Activated naive CD8-positive, alpha-beta T cell treated with anti-CD3 and anti-CD28 coated beads, Interleukin-2, amount 50 U/mL, for 24 hours (primary cell): ENCODE data around the gene TERC.
"Not testable (repeated sequence)": the region's sequence is repeated elsewhere in the genome, so short reads cannot be mapped to it uniquely, and the experiment has no call there.

ENCODE experiments used
- ATAC-seq: fragments of 150-1000 bp; cut with Tn5 transposase; one replicate; pipeline ENCODE4 v1.10.0; 2021
- DNase-seq: peaks from one replicate; pipeline ENCODE4 v3.0.0; 2021
- H3K27ac Mint-ChIP-seq: one replicate; pipeline ENCODE4 v1.8.0; 2021; ENCODE audit warnings: mild to moderate bottlenecking, mixed read lengths
- H3K27me3 Mint-ChIP-seq: one replicate; pipeline ENCODE4 v1.8.0; 2021; ENCODE audit warnings: mixed read lengths
- H3K36me3 Mint-ChIP-seq: one replicate; pipeline ENCODE4 v1.8.0; 2021; ENCODE audit warnings: low read depth, mixed read lengths
- H3K4me1 Mint-ChIP-seq: one replicate; pipeline ENCODE4 v1.8.0; 2021; ENCODE audit warnings: mixed read lengths
- H3K4me3 Mint-ChIP-seq: one replicate; pipeline ENCODE4 v1.8.0; 2021; ENCODE audit warnings: mild to moderate bottlenecking, moderate library complexity, mixed read lengths
- H3K9me3 Mint-ChIP-seq: one replicate; pipeline ENCODE4 v1.8.0; 2021; ENCODE audit warnings: mixed read lengths

The TERC gene

GRCh38 chr3:169755488-169755887 is 9.4 kb downstream of the TERC start:
- Mint-ChIP-seq H3K4me3 (no peak overlapping the region), H3K4me1 (peaks cover 28% of the 10 kb centered on the region), H3K27ac (no peak overlapping the region), H3K36me3 (no peaks in the 10 kb centered on the region), H3K9me3 (peaks cover 3% of the 10 kb centered on the region), H3K27me3 (peaks cover 4% of the 10 kb centered on the region)
- ATAC-seq (no peak), DNase-seq (no peak)

DNA sequence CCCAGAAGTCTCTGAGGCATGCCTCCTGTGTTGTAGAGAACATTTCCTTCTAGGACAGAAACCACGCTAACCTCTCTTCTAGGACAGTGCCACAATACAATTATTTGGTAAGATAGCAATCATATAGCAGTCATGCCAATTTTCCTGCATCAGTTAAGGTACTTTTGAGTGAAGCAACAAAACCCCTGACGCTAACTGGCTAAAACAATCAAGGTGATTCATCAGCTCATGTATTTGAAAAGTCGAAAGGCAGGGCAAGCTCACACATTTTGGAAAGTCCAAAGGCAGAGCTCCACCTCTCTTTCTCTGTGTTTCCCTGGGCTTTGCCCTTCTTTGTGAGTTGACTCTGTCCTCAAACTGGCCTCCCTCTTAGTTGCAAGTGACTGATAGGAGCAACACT is 10.1 kb downstream of the TERC start:
- DNase-seq (no peak), ATAC-seq (no peak)
- Mint-ChIP-seq H3K4me3 (no peak overlapping the region), H3K4me1 (peaks cover 22% of the 10 kb centered on the region), H3K9me3 (peaks cover 3% of the 10 kb centered on the region), H3K27me3 (peaks cover 6% of the 10 kb centered on the region), H3K36me3 (no peaks in the 10 kb centered on the region), H3K27ac (no peak overlapping the region)

DNA sequence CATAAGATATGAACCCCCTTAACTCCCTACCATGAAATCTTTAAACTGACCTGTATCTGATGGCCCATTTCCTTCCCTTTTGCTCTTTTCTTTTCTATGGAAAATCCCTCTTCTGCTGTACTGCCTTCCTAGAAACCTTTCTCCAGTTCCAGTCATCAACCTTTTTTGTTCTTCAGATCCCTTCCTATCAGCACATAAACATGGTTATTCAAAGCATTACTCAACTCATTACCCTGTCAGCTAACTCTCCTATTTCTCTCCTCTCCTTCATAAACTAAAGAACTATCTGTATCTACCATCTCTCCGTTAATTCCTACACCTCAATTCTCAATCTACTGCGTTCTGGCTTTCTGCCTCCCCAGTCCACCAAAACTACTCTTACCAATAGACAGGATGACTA is 13.0 kb downstream of the TERC start:
- Mint-ChIP-seq H3K4me3 (no peak overlapping the region), H3K27ac (no peak overlapping the region), H3K36me3 (no peaks in the 10 kb centered on the region), H3K27me3 (peaks cover 25% of the 10 kb centered on the region), H3K9me3 (peaks cover 2% of the 10 kb centered on the region), H3K4me1 (peaks cover 8% of the 10 kb centered on the region)
- DNase-seq = no peak
- no peak for ATAC-seq

DNA sequence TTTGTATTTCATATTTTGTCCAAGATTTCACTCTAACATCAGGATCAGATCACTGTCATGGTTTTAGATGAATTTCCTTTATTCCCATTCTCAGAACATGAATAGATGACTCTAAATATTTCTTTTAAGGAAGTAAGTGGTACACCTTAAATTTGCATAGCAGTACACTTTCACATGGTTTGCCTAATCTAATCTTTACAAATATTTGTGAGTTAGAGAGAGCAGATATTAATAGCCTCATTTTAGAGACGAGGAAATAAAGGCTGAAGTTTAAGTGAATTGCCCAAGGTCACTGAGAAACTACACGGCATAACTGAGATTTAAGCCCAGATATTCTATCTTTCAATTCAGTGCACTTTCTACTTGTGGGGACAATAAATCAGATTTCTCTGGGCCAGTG is 14.2 kb downstream of the TERC start:
- peaks cover 6% of the 10 kb centered on the region for H3K4me1 Mint-ChIP-seq
- H3K27ac Mint-ChIP-seq = no peak overlapping the region
- no peaks in the 10 kb centered on the region for H3K36me3 Mint-ChIP-seq
- no peaks in the 10 kb centered on the region for H3K9me3 Mint-ChIP-seq
- DNase-seq (no peak), ATAC-seq (no peak)
- H3K4me3 Mint-ChIP-seq = no peak overlapping the region
- H3K27me3 Mint-ChIP-seq = peaks cover 25% of the 10 kb centered on the region

- Mint-ChIP-seq H3K9me3 (no peaks in the 10 kb centered on the region), H3K4me3 (no peak overlapping the region), H3K27me3 (peaks cover 25% of the 10 kb centered on the region), H3K36me3 (no peaks in the 10 kb centered on the region), H3K4me1 (peaks cover 8% of the 10 kb centered on the region), H3K27ac (no peak overlapping the region)
- ATAC-seq = peak; percentile 63
- DNase-seq = no peak
Observed at GRCh38 chr3:169748670-169749069, 16.2 kb downstream of the TERC start.

DNA sequence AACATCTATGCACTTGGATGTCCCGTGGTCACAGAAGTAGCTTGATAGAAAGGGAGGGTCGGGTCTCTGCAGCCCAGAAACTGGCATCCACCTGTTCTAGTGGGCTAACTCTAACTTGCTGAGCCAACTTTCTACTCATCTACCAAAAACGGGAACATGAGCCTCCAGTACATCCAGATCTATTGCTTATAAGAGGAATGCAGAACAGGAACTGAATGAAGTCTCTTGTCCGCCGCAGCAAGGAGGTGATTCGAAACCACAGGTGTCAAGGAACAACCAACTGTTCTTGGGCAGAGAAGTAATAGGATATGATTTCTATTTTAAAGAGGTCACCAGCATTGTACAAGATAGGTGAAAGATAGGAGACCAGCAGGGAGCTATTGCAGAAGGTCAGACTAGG is 17.9 kb downstream of the TERC start:
- Mint-ChIP-seq H3K4me1 (peaks cover 8% of the 10 kb centered on the region), H3K27ac (no peak overlapping the region), H3K4me3 (no peak overlapping the region), H3K36me3 (no peaks in the 10 kb centered on the region), H3K9me3 (no peaks in the 10 kb centered on the region), H3K27me3 (peaks cover 21% of the 10 kb centered on the region)
- DNase-seq (no peak), ATAC-seq (no peak)

DNA sequence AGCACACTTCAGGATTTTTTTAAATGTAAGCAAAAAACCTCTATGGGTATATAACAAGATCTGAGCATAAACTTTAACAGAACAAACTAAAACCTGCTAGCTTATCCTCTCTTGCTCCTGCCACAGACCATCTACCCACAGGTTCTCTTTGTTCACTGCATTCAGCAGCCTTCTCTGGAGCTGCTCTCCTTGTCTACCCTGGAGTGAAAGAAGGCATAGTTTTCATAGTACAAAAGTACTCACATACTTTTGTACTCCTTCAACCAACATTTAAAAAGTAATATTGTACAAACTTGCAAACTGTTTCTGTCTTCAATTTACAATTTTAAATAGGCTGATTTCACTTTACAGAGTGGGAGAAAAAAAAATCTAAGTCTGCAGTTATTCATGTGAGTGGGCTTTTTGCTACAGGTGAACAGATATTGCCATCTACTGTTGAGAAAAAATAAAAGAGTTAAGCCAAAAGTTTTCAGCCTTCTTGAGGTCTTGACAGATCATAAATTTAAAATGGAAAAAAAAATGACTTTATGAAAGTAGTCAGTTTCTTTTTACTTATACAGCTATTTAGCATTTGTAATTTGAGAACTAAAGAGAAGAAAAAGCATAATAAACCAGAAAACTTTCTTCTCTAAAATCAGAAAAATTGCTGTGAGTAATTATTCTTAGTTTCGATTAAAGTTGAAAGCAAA is 20.4 kb downstream of the TERC start:
- Mint-ChIP-seq H3K9me3 (no peaks in the 10 kb centered on the region), H3K27ac (no peak overlapping the region), H3K36me3 (no peaks in the 10 kb centered on the region), H3K4me3 (no peak overlapping the region), H3K27me3 (peaks cover 24% of the 10 kb centered on the region), H3K4me1 (peaks cover 8% of the 10 kb centered on the region)
- DNase-seq (no peak), ATAC-seq (no peak)

DNA sequence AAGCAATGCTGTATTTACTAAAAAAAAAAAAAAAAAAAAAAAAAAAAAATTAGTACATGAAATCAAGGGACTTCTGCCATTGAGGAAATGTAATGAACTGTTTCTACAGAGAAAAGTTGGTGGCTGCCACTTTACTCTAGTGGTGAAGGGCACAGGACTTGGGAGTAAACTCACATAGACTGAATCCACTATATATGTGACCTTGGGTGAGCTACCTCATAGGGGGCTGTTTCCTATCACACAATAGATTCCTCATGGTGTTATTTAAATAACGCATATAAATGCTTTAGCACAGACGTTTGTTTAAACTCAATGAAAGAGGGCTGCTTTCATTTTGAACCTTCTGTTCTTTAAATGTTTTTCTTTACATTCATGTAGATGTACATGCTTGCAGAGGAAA is 25.8 kb downstream of the TERC start:
- H3K36me3 Mint-ChIP-seq = no peaks in the 10 kb centered on the region
- H3K27me3 Mint-ChIP-seq = peaks cover 8% of the 10 kb centered on the region
- no peak for DNase-seq
- H3K27ac Mint-ChIP-seq = no peak overlapping the region
- H3K4me1 Mint-ChIP-seq = no peaks in the 10 kb centered on the region
- ATAC-seq = no peak
- H3K4me3 Mint-ChIP-seq = no peak overlapping the region
- H3K9me3 Mint-ChIP-seq = peaks cover 11% of the 10 kb centered on the region

- not testable (repeated sequence) for H3K4me3 Mint-ChIP-seq, H3K4me1 Mint-ChIP-seq, DNase-seq, ATAC-seq, H3K27ac Mint-ChIP-seq, H3K36me3 Mint-ChIP-seq
- H3K9me3 Mint-ChIP-seq = peaks cover 34% of the 10 kb centered on the region
- peaks cover 27% of the 10 kb centered on the region for H3K27me3 Mint-ChIP-seq
Observed at GRCh38 chr3:169731857-169732256, 33.0 kb downstream of the TERC start.

DNA sequence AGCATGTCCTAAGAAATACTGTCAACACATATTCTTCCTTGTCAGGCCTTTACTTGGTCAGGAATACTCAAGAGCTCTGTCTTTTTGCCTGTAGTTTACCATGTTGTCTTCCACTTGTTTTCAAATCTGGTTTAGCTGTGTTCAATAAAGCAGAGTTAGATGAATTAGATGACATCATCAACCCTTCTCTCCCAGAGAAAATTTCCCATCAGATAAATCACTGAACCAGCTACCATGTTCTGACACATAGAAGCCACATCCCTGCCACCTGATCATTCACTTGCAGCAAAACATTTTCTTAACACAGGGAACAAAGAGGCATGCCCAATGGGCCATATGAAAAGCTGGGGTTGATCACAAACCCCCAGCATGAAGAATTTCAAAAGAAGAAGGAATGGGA is 42.1 kb downstream of the TERC start:
- DNase-seq = no peak
- Mint-ChIP-seq H3K27me3 (peaks cover 11% of the 10 kb centered on the region), H3K27ac (no peak overlapping the region), H3K4me3 (no peak overlapping the region), H3K4me1 (no peaks in the 10 kb centered on the region), H3K9me3 (peaks cover 8% of the 10 kb centered on the region), H3K36me3 (no peaks in the 10 kb centered on the region)
- ATAC-seq = no peak

GRCh38 chr3:169718415-169718814 is 46.4 kb downstream of the TERC start:
- H3K9me3 Mint-ChIP-seq, H3K4me3 Mint-ChIP-seq, ATAC-seq, H3K36me3 Mint-ChIP-seq, H3K27ac Mint-ChIP-seq, H3K4me1 Mint-ChIP-seq, DNase-seq: not testable (repeated sequence)
- H3K27me3 Mint-ChIP-seq = peaks cover 14% of the 10 kb centered on the region
